Hippocampal formation (tissue), 2 donors: ENCODE measurements around the gene SYPL2.

Experiments used
- DNase-seq, 2 donors: peaks; one replicate each; lab custom pipeline; 2025; lab: John Stamatoyannopoulos, UW

Gene SYPL2

GRCh38 chr1:109492779-109493178 lies 26.4 kb downstream of the SYPL2 start:
- no peak for DNase-seq

DNA sequence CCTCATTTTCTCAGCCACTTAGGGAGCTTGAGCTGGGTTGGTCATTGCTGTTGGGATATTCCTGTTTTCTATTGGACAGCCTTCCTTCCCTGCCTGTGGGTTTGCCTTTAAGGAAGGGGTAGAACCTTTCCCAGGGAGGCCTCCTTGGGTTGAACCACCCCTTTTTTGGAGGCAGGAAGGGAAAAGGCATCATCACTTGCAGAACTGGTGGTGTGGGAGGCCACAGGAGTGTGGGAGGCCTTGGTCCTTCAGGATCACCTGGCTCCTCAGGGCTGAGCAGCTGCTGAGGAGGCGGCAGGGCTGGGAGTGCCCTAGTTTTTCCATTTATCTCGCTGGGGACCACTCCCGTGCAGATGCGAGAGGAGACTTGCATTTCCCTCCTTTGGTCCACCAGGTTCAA lies 26.9 kb downstream of the SYPL2 start:
- no peak for DNase-seq

DNA sequence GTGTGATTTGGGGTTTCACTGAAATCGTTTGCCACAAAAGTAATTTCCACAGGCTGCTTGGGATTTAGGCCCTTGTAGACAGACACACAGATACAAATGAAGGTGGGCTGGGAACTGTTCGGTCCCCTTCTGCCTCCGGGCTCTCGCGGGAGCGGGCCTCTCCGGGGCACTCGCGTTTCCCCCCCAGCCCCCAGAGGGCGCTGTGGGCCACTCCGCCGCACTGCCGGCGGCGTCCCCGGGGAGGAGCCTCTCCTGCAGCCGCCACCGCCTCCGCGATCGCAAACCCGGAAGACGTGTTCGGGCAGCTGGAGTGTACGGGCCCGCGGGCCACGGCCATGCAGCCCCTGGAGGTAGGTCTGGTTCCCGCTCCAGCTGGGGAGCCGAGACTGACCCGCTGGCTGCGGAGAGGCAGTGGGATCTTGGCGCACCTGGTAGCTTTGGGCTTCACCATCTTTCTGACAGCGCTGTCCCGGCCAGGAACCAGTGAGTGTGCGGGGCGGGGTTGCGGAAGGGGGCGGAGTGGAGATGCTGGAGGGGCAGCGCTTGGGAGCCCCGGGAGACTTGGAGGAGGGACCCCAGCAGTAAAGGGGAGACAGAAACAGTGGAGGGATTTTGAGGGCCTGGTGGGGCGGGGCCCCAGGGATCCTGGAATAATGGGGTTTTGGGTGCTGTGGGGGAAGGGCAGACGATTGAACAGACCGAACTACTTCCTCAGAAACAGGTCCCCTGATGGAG lies 27.6 kb downstream of the SYPL2 start, which contains the start of gene CYB561D1:
Gene CYB561D1, plus strand, starts transcription at position 290 of the 735 bp plus-strand sequence. Its CDS starts 46 bp downstream, at position 336.
- DNase-seq, result peak; percentile 82 to 83

DNA sequence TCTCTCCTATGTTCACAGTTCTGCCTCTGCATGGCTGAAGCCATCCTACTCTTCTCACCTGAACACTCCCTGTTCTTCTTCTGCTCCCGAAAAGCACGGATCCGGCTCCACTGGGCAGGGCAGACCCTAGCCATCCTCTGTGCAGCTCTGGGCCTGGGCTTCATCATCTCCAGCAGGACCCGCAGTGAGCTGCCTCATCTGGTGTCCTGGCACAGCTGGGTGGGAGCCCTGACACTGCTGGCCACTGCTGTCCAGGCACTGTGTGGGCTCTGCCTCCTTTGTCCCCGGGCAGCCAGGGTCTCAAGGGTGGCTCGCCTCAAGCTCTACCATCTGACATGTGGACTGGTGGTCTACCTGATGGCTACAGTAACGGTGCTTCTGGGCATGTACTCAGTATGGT lies 29.4 kb downstream of the SYPL2 start:
- DNase-seq, result no peak

DNA sequence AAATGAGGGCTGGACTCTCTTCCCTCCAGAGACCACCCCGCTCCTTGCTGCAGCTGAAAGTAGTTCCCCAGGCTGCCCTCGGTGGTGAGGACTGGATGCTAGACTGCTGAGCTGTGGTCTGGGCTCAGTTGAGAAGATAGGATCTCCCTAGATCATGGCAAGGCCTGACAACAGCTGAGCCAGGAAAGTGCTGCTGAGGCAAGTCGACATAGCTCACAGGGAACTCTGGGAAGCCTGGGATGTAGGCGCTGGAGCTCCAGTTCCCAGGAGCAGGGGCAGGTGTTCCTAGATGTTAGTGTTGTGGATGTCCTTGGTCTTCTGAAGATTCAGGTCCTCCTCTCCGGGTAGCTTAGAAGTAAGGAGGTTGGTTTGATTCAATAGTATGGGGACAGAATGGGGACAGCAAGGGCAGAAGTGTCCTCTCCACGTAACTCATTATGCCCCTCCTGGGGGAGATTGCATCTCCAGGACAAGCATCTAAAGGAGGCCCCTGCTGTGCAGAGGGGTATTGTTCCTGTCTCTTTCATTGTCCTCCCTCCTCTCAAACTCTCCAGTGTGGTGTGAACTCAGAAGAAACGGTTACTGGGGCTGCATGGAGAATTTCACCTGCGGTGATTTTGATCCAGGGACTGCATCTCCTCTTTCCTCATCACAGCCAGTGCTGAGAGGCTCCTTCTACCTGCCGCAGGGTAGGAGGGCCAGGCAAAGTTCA lies 31.3 kb downstream of the SYPL2 start:
- DNase-seq, result no peak

GRCh38 chr1:109498161-109498801 lies 31.9 kb downstream of the SYPL2 start:
- DNase-seq, result no peak

GRCh38 chr1:109499081-109499480 lies 32.7 kb downstream of the SYPL2 start:
- no peak for DNase-seq

DNA sequence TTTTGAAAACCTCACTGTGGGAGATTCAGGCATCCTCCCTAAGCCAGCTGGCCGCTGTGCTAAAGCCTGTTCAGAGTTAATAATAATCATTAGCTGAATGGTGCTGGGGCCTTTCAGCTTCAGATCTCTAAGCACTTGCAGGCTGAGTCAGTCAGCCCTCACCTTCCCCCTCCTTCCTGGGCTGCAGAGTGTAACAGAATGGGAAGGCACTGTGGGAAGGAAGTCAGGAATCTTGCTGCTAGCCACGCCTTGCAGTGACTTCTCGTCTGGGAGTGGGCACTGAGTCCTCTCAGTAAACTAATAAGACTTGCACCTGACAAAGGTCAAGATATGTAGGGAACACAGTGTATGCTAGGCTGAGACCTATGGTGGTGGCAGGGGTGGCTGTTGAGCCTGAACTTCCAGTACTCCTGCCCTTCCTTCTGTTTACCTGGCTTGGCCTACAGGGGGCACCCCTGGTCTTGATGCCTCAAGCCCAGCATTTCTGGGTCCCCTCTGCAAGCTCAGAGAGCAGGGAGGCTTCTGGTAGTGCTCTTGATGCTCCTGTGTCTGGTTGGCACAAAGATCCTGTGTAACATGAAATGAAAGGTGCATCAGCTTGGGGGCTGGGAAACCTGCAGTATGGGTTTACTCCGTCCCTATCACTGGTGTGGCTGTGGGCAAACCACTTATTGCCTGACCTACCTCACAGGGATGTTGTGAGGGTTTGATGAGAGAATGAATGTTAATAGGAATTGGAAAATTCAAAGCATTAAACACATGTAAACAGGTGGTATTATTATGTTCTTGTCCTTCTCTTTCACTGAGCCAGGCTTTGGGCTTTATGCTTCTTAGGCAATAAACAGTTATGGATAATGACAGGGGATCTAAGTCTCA lies 33.6 kb downstream of the SYPL2 start:
- DNase-seq, result no peak

DNA sequence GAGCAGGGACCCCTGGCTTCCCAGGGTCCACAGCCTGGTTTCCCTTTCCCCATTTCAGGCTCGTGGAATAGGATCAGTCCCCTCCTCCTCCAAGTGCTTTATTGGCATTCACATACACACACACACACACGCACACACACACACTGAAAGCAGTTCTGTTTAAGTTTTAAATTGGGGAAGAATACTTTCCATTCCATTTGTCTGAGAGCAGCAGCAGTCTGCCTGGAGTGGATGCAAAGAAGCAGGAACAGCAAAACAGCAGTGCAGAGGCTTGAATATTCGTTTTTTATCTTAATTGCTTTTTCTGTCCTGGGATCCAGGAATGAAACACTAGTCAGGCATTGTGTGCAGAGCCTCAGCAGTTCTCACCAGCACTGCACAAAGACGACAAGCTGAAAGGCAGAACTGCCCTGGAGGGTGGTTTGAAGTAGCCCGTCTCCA lies 34.6 kb downstream of the SYPL2 start:
- DNase-seq, result no peak

DNA sequence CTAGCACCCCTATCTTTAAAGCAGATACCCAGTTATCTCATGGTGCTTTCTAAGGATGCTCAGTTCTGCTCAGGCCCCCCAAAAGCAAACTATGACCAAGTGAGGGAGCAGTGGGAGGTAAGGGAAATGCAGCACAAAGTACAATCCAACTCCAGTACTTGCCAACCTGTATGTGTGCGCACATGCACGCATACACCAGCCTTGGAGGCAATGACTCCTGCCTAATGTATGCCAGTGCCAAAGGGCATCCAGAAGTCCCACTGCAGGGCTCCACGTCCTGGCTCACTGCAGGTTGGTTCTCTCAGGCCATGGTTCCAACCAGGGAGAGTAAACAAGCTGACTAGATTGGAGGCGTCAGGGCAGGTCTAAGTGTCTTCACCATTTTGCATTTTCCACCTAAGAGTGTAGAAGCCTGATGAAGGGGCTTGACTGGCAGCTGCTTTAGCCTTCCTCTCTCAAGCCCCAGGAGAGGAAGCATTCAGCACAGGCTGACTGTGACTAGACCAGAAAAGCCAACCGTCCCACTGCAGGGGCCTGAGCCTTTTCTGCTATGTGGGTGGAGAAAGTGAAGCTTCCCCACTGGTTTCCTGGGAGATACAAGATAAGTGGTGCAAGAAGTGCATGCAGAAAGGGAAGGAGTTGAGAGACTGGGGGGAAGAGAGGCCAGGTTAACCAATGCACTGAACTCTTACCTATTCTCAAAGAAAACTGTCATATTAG lies 35.5 kb downstream of the SYPL2 start:
- no peak for DNase-seq

GRCh38 chr1:109502364-109502851 lies 36.1 kb downstream of the SYPL2 start:
- no peak for DNase-seq

GRCh38 chr1:109503935-109504334 lies 37.6 kb downstream of the SYPL2 start:
- no peak for DNase-seq

GRCh38 chr1:109504974-109505373 lies 38.6 kb downstream of the SYPL2 start:
- no peak for DNase-seq

- DNase-seq, result no peak
Observed at GRCh38 chr1:109508001-109508872, 41.9 kb downstream of the SYPL2 start.

- no peak for DNase-seq
Observed at GRCh38 chr1:109508873-109509175, 42.5 kb downstream of the SYPL2 start.

DNA sequence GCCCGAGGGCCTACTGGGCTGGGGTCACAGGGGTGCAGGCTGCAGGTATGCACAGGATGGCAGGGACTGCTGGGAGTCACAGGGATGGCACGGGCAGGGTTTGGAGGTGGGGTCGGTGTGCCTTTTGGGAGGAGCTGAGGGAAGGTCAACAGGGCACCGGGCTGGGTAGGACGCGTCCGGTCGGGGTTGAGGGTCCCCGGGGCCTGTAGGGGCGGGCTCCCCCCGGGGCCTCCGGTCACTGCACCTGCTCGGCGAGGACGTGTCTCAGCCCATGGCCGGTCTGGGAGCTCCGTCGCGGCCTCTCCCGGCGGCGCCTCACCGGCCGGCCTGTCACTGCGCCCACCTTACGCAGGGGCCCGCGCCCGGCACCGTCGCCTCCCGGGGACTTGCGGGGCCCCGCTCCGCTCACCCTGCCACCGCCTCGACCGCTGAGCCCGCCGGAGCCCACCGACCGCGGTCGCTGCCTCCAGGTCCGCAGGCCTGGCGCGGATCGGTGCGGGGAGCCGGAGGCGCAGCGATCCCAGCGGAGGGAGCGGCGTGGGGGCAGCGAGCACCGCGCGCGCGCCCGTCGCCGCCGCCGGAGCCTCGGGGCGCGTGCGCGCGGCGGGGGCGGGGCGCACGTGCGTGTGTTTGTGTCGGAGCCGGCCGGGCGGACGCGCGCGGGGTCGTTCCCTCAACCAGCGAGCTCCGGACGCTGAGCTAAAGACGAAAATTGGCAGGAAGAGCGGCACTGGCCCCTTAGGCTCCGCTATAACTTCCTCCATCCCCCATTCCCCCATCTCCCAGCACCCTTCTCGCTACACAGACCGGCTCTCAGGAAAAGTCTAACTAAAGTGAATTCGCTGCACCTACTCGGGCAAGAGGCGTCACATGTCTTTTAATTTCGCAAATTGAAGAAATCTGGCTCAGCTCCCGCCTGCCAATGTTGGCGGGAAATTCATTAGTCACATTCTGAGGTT lies 43.1 kb downstream of the SYPL2 start, which contains the start of gene AMIGO1:
Gene AMIGO1, minus strand, starts transcription at position 552 of the 959 bp plus-strand sequence. CDS start 815 bp downstream, outside the sequence.
- no peak for DNase-seq

DNA sequence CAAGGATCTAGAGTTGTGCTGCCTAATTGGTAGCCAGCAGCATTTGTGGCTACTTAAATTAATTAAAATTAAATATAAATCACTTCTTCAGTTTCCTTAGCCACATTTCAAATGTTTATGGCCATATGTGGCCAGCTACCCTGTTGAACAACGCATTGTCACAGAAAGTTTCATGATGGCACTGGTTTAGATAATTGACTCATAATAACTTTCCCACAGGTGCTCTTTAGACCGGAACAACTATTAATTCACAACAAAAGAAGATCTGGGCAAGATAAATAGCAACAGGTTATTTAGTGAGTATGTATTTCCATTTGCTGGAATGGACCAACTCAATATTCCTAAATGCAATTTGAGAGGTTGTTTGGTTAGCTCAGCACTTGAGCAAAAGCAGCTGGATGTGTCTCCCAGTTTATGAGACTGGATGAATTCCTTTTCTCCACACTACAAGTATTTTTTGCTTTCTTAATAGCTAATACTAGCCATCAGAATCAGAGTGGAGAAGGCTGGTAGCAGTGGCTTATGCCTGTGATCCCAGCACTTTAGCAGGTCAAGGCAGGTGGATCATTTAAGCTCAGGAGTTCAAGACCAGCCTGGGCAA lies 46.9 kb downstream of the SYPL2 start:
- DNase-seq, result no peak

DNA sequence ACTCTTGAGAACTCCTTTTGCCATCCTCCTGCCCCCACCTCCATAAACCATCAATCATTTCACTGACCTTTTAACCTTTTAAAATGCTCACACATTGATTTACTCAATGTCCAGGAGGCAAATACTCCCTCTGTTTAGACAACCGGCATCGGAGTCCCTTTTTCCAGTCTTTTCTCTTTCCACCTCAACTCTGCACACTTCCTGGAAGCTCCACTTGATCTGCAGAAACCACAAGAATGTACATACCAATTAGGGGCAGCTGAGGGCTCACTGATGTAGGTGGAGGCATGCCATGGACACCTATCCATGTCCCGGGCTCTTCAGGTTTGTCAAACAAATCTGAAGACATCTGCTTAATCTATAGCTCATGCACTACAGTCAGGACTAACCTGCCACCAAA lies 48.5 kb downstream of the SYPL2 start:
- DNase-seq, result no peak
